CD4-positive, alpha-beta T cell treated with Interleukin-4 for 4 hours (primary cell): ENCODE measurements around the gene MAPKAPK5.

Experiments
- DNase-seq: peaks from one replicate; pipeline ENCODE4 v3.0.0-alpha.2; 2020

The MAPKAPK5 gene

GRCh38 chr12:111887926-111888745, 46.1 kb downstream of the MAPKAPK5 start:
- no peak for DNase-seq

- no peak for DNase-seq
Measured at GRCh38 chr12:111893287-111893686, 51.3 kb downstream of the MAPKAPK5 start.

- DNase-seq: no peak
Measured at GRCh38 chr12:111894556-111894955, 52.5 kb downstream of the MAPKAPK5 start.

- DNase-seq: no peak
Measured at GRCh38 chr12:111901182-111901581, 59.2 kb downstream of the MAPKAPK5 start.

GRCh38 chr12:111904446-111904975, 62.5 kb downstream of the MAPKAPK5 start:
- no peak for DNase-seq

GRCh38 chr12:111905502-111905901, 63.5 kb downstream of the MAPKAPK5 start:
- DNase-seq: no peak

- no peak for DNase-seq
Measured at GRCh38 chr12:111907740-111908139, 65.7 kb downstream of the MAPKAPK5 start.

GRCh38 chr12:111925171-111925570, 83.1 kb downstream of the MAPKAPK5 start:
- no peak for DNase-seq

GRCh38 chr12:111926631-111927030, 84.6 kb downstream of the MAPKAPK5 start:
- DNase-seq: no peak

- DNase-seq: no peak
Measured at GRCh38 chr12:111927346-111927745, 85.3 kb downstream of the MAPKAPK5 start.

- no peak for DNase-seq
Measured at GRCh38 chr12:111932241-111932640, 90.2 kb downstream of the MAPKAPK5 start.

GRCh38 chr12:111936869-111937268, 94.8 kb downstream of the MAPKAPK5 start:
- no peak for DNase-seq

GRCh38 chr12:111937429-111937828, 95.4 kb downstream of the MAPKAPK5 start:
- DNase-seq: no peak

- DNase-seq: no peak
Measured at GRCh38 chr12:111942557-111942956, 100.5 kb downstream of the MAPKAPK5 start.

GRCh38 chr12:111943929-111944328, 101.9 kb downstream of the MAPKAPK5 start:
- no peak for DNase-seq

- DNase-seq: peak; percentile 53
Measured at GRCh38 chr12:111950961-111951676, 109.1 kb downstream of the MAPKAPK5 start.
